ENCODE measurements around the gene EHD1.

EHD1 gene

GRCh38 chr11:64909653-64910343 is 31.4 kb upstream of the EHD1 start:
- DNase-seq (ENCODE audit: low read depth) = no peak

GRCh38 chr11:64908766-64909165 is 30.3 kb upstream of the EHD1 start:
- no peak for DNase-seq (ENCODE audit: low read depth)

DNA sequence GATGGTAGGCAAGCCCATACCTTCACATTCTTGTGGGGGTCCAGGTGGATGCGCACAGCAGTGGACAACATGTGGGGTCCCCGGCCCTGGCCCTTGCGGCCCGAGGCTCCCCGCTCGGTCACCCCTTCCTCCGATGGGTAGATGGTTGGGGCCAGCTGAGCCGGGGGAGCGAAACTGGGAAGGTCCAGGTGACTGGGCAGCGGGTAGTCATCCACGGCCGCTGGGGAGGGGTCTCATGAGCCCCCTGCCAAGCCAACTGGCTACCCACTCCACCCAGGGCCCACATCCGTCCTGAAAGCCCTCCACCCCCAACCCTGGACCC is 27.9 kb upstream of the EHD1 start:
- DNase-seq (ENCODE audit: low read depth) = no peak

GRCh38 chr11:64905516-64906313 is 27.3 kb upstream of the EHD1 start:
- DNase-seq (ENCODE audit: low read depth) = no peak

DNA sequence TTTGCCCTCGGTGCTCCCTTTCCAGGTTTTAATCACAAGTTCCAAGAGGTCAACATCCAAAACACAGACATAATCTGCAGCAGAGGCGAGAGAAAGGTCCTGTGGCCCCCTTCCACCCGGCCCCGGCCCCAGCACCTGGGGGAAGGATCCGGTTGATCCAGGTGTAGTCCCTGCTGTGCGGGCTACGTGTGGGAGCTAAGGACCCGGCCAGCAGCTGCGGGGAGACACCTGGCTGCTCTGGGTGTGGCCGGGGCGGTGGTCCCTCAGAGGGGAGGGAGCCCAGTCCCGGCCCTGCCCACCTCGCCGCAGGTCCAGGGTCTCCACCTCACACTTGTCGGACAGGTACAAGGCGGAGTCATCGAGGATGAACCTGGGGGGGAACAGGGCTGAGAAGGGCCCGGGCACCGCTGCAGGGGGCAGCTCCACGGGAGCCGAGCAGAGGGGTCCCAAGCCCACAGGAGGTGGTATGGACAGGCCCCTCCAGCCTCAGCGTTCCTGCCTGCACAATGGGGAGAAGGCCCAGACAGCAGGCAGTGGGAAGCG is 24.9 kb upstream of the EHD1 start:
- DNase-seq (ENCODE audit: low read depth) = no peak

- DNase-seq (ENCODE audit: low read depth) = no peak
These were observed 23.9 kb upstream of the EHD1 start for GRCh38 chr11:64902102-64902900.

DNA sequence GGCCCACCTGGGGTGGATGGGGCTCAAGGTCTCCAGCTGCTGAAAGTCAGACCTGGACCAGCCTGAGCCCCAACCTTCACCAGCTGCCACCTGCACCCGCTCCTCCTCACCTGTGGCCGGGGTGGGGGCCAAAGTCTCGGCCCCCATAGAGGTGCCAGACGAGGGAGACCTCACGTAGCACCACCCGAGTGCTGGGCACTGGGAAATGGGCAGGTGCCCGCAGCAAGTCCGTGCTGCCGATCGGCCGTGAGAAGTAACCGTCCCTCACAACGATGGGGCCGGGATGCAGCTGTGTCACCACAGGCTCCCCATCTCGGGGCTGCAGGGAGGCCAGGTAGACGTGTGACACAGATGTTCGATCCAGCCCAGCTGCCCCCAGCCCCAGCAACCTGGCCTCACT is 22.4 kb upstream of the EHD1 start:
- no peak for DNase-seq (ENCODE audit: low read depth)

- no peak for DNase-seq (ENCODE audit: low read depth)
These were observed 21.9 kb upstream of the EHD1 start for GRCh38 chr11:64900263-64900678.

DNA sequence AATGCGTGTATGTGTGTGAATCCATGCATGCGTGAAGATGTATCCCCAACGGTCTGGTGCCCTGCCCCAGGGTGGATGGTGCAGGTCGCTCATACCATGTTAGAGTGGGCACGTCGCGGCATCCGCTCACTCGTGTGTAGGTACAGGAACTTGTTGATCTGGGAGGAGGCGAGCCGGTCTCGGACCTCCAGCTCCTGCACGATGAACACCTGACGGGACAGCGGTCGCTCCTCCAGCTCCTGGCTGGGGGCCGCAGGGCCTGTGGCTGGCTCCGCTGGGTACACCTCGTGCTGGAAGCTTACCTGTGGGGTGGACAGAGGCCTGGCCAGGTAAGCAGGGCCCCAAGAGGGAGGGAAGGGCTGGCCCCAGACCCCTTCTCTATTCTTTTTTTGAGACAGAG is 20.1 kb upstream of the EHD1 start:
- DNase-seq (ENCODE audit: low read depth) = no peak

DNA sequence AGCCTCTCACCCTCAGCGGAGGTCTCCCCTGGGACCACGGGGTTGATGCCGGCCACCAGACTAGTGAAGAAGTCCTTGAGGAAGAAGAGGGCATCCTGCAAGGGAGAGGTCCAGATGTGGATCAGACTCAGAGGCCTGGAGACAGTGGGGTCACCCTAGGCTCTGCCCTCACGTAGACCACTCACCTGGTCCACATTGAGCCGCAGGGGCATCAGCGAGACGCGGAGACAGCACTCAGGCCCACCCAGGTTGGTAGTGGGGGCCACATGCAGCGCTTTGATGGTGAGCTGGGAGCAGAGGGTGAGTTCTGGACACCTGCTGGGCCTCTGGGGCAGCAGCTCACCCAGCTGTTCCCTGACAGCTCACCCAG is 19.6 kb upstream of the EHD1 start:
- DNase-seq (ENCODE audit: low read depth) = no peak

GRCh38 chr11:64897381-64898075 is 19.1 kb upstream of the EHD1 start:
- no peak for DNase-seq (ENCODE audit: low read depth)

DNA sequence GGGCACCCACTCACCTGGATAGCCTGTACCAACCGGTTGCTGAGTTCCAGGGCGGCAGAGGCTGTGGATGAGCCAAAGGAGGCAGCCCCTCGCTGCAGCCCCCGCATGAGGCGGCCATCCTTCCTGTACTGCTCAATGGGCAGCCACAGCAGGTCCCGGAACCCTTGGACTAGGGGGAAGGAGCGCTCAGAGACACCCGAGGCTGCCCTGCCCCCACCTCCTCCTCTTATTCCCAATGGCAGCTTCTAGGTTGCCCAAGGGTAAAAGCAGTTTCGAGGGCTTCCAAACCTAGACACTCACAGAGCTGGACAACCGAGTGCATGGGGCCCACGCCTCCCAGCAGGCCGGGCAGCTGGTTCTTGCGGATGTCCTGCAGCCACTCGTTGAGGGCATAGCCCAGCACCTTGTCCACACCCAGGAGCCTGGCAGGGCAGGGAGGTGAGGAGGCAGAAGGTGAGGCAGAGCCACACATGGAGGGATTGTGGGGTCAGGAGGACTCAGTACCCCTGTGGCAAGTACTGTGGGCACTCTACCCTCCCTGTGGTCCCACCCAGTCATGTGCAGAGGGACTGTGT is 18.1 kb upstream of the EHD1 start:
- DNase-seq (ENCODE audit: low read depth) = no peak

DNA sequence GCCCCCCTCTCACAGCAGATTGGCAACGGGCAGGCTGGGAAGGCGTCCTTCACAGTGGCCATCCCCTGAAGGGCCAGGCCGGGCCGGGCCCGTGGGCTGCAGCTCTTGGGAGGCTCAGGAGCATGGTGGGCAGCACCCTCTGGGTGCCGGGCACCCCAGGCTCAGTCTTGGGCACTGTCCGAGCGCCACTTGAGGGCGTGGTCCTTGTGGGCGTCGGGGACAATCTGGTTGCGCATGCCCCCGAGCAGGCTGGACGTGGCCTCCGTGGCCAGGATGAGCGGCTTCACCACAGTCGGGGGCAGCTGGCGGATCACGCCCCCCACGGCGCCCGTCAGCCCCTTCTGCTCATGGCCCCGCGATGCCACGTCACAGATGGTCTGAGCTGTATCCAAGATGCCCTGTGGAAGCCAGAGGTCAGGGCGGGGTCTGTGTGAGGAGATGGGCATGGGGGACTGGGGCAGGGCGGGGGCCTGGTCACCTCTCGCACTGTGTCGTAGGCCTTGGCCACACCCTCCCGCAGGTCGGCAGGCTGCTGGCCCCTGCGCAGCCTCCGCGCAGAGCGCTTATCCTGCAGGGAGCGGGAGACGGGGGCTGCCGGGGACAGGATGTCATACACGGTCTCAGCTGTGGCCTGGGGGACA is 16.5 kb upstream of the EHD1 start:
- no peak for DNase-seq (ENCODE audit: low read depth)

- DNase-seq (ENCODE audit: low read depth) = no peak
These were observed 15.8 kb upstream of the EHD1 start for GRCh38 chr11:64894070-64894811.

GRCh38 chr11:64893194-64894069 is 15.0 kb upstream of the EHD1 start:
- no peak for DNase-seq (ENCODE audit: low read depth)

GRCh38 chr11:64892838-64893193 is 14.4 kb upstream of the EHD1 start:
- DNase-seq (ENCODE audit: low read depth) = no peak

GRCh38 chr11:64892411-64892831 is 14.0 kb upstream of the EHD1 start:
- no peak for DNase-seq (ENCODE audit: low read depth)

- DNase-seq (ENCODE audit: low read depth) = no peak
These were observed 13.5 kb upstream of the EHD1 start for GRCh38 chr11:64891880-64892279.

DNA sequence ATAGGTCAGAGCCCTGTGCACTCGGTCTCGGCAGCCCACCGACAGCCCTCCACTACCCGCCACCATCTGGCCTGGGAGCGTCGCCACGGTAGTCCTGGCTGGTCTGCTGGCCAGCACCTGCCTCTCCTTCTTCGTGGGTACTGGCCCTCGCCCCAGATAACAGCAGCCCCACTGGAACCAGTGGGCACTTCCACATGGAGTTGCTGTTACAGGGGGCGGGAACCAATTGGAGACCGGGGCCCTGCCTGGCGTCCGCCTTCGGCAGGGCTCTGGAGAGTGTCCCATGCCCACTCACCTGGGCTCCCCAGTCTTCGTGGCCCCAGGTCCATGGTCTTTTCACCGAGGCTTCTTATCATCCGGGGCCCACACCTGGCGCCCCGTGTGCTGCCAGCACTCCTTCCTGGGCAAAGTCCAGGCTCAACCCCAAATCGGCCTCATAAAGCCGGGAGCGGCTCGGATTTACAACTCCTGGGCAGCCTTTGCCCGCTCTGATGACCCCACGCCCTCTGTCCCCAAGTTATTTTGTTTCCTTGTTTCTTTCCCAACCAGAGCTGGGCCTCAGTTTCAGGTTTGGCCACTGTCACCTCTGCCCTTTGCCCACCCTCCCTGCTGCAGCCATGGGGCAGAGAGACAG is 12.9 kb upstream of the EHD1 start:
- DNase-seq (ENCODE audit: low read depth) = no peak

Data from CMK (cell line).